GM13976 (cell line): ENCODE results near the gene MRTFA.

Experiments used
- DNase-seq: peaks from one replicate; pipeline ENCODE4 v3.0.0; 2012; ENCODE audit warnings: low spot score
- CTCF ChIP-seq: IDR thresholded peaks from 2 replicates; pipeline ENCODE4 v1.5.1; 2012; ENCODE audit warnings: borderline replicate concordance, mild to moderate bottlenecking; ENCODE audit not compliant: insufficient read depth; ENCODE audit errors: extremely low read depth, missing control alignments, control extremely low read depth
- in situ Hi-C: fragments of 300-500 bp; cut with MboI; formaldehyde crosslinking; loops from one replicate; pipeline ENCODE4 v1.12.0; 2022; ENCODE audit warnings: low sequenced_read_pairs, mixed read lengths, inconsistent platforms; ENCODE audit not compliant: unreplicated experiment

The MRTFA gene

GRCh38 chr22:40671369-40671768 lies 34.9 kb upstream of the MRTFA start:
- DNase-seq, result no peak
- in situ Hi-C loops, result no loop called here
- no peak for TF ChIP-seq CTCF

- TF ChIP-seq CTCF, result no peak
- in situ Hi-C loops, result no loop called here
- no peak for DNase-seq
Observed at GRCh38 chr22:40670058-40670457, 33.5 kb upstream of the MRTFA start.

- TF ChIP-seq CTCF, result no peak
- no peak for DNase-seq
- in situ Hi-C loops, result no loop called here
Observed at GRCh38 chr22:40668611-40669411, 32.3 kb upstream of the MRTFA start.

- no peak for TF ChIP-seq CTCF
- no peak for DNase-seq
- in situ Hi-C loops, result no loop called here
Observed at GRCh38 chr22:40666151-40666848, 29.8 kb upstream of the MRTFA start.

GRCh38 chr22:40665312-40665711 lies 28.8 kb upstream of the MRTFA start:
- in situ Hi-C loops, result no loop called here
- TF ChIP-seq CTCF, result no peak
- DNase-seq, result no peak

GRCh38 chr22:40661671-40662070 lies 25.2 kb upstream of the MRTFA start:
- no peak for DNase-seq
- TF ChIP-seq CTCF, result no peak
- in situ Hi-C loops, result no loop called here

- TF ChIP-seq CTCF, result no peak
- DNase-seq, result no peak
- in situ Hi-C loops, result no loop called here
Observed at GRCh38 chr22:40660730-40661129, 24.2 kb upstream of the MRTFA start.
